Esophagus muscularis mucosa (tissue), 4 donors: Measurements from ENCODE around the gene GMFB. TPM values are rescaled to one million over a fixed set of nuclear protein-coding genes. Genes with fewer than 3 reads are reported as not detected.
A peak's percentile ranks its signal among the peaks of the same experiment; 100 is the strongest.
"Not testable (repeated sequence)": the region's sequence is repeated elsewhere in the genome, so short reads cannot be mapped to it uniquely, and the experiment has no call there.

Experiments used
- DNase-seq: peaks from one replicate; pipeline ENCODE4 v3.0.0-alpha.2; 2017; ENCODE audit errors: extremely low spot score
- H3K27ac ChIP-seq, 4 donors: fragments of 200-600 bp; sonication (generic); replicated peaks in 1 of 4; 1 replicate in 3 of 4; 2 replicates in 1 of 4; pipeline ENCODE4 v1.5.1; 2016 to 2019; ENCODE audit warnings: mild to moderate bottlenecking in 1 of 4
- H3K27me3 ChIP-seq, 4 donors: fragments of 200-600 bp; sonication (generic); one replicate each; pipeline versions ENCODE4 v1.5.1 to v1.6.0; 2016 to 2019
- H3K36me3 ChIP-seq, 4 donors: fragments of 200-600 bp; sonication (generic); one replicate each; pipeline ENCODE4 v1.5.1; 2016 to 2019
- H3K4me1 ChIP-seq, 4 donors: fragments of 200-600 bp; sonication (generic); one replicate each; pipeline ENCODE4 v1.5.1; 2016 to 2019
- H3K4me3 ChIP-seq, 4 donors: fragments of 200-600 bp; sonication (generic); 1 replicate in 2 of 4; 2 replicates in 2 of 4; pipeline ENCODE4 v1.5.1; 2016 to 2019; ENCODE audit warnings: mild to moderate bottlenecking in 4 of 4, moderate library complexity in 1 of 4
- H3K9me3 ChIP-seq, 4 donors: fragments of 200-600 bp; sonication (generic); 1 replicate in 3 of 4; 2 replicates in 1 of 4; pipeline ENCODE4 v1.5.1; 2016 to 2019
- EP300 ChIP-seq: sonication (generic); formaldehyde crosslinking; IDR thresholded peaks from one replicate; pipeline ENCODE4 v1.6.1; 2017; ENCODE audit warnings: antibody characterized with exemption
- POLR2A ChIP-seq: fragments of 450-650 bp; IDR thresholded peaks from one replicate; pipeline ENCODE4 v1.6.1; 2017; ENCODE audit warnings: antibody characterized with exemption, moderate library complexity, mild to moderate bottlenecking, low read depth
- POLR2AphosphoS5 ChIP-seq, 2 donors: sonication (generic); formaldehyde crosslinking; IDR thresholded peaks; one replicate each; pipeline ENCODE4 v1.6.1; 2017; ENCODE audit warnings: antibody characterized with exemption in 2 of 2
- WGBS: methylation state at CpG from one replicate; pipeline ENCODE4 v1.1.5; 2018; 5-methylcytosine and 5-hydroxymethylcytosine counted together
- intact Hi-C: fragments of 100-400 bp; cut with DNase I; formaldehyde crosslinking; loops from one replicate; pipeline ENCODE4 v1.15.1; 2023
- total RNA-seq, 4 donors: library from RNA; depleted of rRNA; stranded (reverse); fragments of >200 nt; gene quantifications; one replicate each; pipeline versions ENCODE4 v1.1.0 to v1.2.1, GENCODE V29; 2016
- TF ChIP-seq, protein P1 (sequence below), 3 experiments: fragments of 200-600 bp in 2 of 3; fragments of 450-650 bp in 1 of 3; sonication (generic) in 2 of 3; IDR thresholded peaks; one replicate each; pipeline ENCODE4 v1.5.1; 2017 to 2019; ENCODE audit warnings: antibody characterized with exemption in 3 of 3, mild to moderate bottlenecking in 2 of 3, moderate library complexity in 1 of 3

GMFB gene
- total RNA-seq, 4 donors from 2014 or later, result 21.4 to 49.4 (median 43.7) TPM

DNA sequence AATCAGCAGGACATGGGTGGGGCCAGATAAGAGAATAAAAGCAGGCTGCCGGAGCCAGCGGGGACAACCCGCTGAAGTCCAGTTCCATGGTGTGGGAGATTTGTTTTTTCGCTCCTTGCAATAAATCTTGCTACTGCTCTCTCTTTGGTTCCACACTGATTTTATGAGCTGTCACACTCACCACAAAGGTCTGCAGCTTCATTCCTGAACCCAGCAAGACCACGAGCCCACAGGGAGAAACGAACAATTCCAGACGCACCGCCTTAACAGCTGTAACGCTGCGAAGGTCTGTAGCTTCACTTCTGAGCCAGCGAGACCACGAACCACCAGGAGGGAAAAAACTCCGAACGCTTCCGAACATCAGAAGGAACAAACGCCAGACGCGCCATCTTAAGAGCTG, 44.8 kb downstream of the GMFB start:
- Histone ChIP-seq H3K9me3 (no peaks in the 10 kb centered on the region), H3K36me3 (no peaks in the 10 kb centered on the region), H3K4me3 (no peak overlapping the region), H3K4me1 (peaks cover 18 to 40% (median 36%) of the 10 kb centered on the region in 4 donors), H3K27ac (no peak overlapping the region), H3K27me3 (no peaks in the 10 kb centered on the region)
- 92% methylated on average over 18 of the region's 18 CpGs for WGBS
- TF ChIP-seq POLR2A, result no peak
- no peak for TF ChIP-seq POLR2AphosphoS5 (IDR thresholded peaks at IDR 0.05)
- TF ChIP-seq EP300, result no peak
- TF ChIP-seq, protein P1, sequence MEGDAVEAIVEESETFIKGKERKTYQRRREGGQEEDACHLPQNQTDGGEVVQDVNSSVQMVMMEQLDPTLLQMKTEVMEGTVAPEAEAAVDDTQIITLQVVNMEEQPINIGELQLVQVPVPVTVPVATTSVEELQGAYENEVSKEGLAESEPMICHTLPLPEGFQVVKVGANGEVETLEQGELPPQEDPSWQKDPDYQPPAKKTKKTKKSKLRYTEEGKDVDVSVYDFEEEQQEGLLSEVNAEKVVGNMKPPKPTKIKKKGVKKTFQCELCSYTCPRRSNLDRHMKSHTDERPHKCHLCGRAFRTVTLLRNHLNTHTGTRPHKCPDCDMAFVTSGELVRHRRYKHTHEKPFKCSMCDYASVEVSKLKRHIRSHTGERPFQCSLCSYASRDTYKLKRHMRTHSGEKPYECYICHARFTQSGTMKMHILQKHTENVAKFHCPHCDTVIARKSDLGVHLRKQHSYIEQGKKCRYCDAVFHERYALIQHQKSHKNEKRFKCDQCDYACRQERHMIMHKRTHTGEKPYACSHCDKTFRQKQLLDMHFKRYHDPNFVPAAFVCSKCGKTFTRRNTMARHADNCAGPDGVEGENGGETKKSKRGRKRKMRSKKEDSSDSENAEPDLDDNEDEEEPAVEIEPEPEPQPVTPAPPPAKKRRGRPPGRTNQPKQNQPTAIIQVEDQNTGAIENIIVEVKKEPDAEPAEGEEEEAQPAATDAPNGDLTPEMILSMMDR (IDR thresholded peaks at IDR 0.05), result no peak
- intact Hi-C loops, result loop anchor here (5.0 kb wide), 1 partner anchor 47 kb away; the partner anchor contains the start of gene CDKN3
- DNase-seq, result no peak

DNA sequence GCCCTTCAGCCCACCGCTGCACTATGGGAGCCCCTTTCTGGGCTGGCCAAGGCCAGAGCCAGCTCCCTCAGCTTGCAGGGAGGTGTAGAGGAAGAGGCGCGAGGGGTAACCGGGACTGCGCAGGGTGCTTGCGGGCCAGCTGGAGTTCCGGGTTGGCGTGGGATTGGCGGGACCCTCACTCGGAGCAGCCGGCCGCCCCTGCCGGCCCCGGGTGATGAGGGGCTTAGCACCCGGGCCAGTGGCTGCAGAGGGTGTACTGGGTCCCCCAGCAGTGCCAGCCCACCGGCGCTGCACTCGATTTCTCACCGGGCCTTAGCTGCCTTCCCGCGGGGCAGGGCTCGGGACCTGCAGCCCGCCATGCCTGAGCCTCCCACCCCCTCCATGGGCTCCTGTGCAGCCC, 45.8 kb downstream of the GMFB start:
- not testable (repeated sequence) for H3K27ac ChIP-seq, H3K4me3 ChIP-seq, H3K9me3 ChIP-seq, H3K36me3 ChIP-seq, DNase-seq, H3K27me3 ChIP-seq
- 92% methylated on average over 16 of the region's 23 CpGs for WGBS
- H3K4me1 ChIP-seq, result peaks cover 18 to 47% (median 41%) of the 10 kb centered on the region in 4 donors
- intact Hi-C loops, result loop anchor here (5.0 kb wide), 1 partner anchor 46 kb away; the partner anchor contains the start of gene CDKN3

DNA sequence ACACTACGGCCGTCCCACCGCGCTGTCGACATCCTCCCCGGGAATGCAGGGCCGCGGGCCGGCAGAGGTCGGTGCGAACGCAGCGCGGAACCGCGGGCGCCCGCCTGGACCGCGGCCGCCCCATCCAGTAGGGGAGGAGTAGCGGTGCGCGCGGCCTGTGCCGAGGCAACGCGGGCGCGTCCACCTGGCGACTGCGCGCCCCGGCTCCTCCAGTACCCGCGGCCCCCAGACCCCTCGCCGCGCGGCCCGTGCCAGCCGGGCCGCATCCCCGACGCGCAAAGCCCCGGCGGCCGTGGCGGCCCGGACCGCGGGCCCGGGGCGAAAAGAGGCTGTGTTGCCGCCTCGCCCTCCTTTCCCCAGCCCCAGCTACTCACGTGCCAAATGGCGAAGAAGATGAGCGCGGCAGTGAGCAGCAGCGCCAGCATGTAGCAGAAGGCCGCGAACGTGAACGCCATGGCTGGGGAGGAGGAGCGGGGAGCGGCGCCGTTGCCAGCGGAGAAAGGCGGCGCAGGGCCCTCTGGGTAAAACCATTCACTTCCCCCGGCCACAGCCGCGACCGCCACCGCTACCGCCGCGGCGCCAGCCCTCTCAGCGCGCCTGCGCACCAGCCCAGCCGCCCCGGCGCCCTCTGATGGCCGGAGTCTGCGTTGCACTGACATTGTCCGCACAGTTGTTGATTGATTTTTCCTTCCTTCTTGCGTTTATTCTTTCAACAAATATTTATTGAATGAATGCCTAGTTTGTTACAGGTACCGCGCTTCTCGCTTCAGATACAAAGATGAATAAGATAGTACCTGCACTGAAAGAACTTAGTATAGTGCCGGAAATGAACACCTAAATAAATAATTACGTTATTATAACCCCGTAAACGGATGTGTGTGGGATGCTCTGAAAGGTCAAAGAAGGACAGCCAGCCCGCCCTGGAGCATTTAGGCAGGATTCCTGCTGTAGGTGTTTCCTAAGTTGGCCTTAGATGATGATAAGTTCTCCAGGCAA, 47.6 kb downstream of the GMFB start, which contains the start of gene CNIH1:
Gene CNIH1, minus strand, starts transcription at position 502 of the 996 bp plus-strand sequence. Its CDS starts 47 bp downstream, at position 455.
- H3K36me3 ChIP-seq, result no peaks in the 10 kb centered on the region
- peaks cover 16 to 47% (median 36%) of the 10 kb centered on the region in 4 donors for H3K4me1 ChIP-seq
- H3K27me3 ChIP-seq, result no peaks in the 10 kb centered on the region
- H3K4me3 ChIP-seq, result peak within 1 kb of the TSS; percentile 73 to 89 (median 82)
- H3K27ac ChIP-seq, result peak within 1 kb of the TSS; percentile 89 to 97 (median 95)
- WGBS, result 1% methylated on average over 51 of the region's 100 CpGs
- intact Hi-C loops, result loop anchor here (2.0 to 5.0 kb wide), 2 partner anchors 44 to 48 kb away; partner anchors contain the start of genes CDKN3 and GMFB
- no peak for TF ChIP-seq POLR2A
- TF ChIP-seq, protein P1 (IDR thresholded peaks at IDR 0.05), result peak; percentile 97 to 98 (median 97)
- TF ChIP-seq POLR2AphosphoS5 (IDR thresholded peaks at IDR 0.05), result peak; percentile 68 to 90
- DNase-seq, result peak; percentile 97
- no peaks in the 10 kb centered on the region for H3K9me3 ChIP-seq

DNA sequence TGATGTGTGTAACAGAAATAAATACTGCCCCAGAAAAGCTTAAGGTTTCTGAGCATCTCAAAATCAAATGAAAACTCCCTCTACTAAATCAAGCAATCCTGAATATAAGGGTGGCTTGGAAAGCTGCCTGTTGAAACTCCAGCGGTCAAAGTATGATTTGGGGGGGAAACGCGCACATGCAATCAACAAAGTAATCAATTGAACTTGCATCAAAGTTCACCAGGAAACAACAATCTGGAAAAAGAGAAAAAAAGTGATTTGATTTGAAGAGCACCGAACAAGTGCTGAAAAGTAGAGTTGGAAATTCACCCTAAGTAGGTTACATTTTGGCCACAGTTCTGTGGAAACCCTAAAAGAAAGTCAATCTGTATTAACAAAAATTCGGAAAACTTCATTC, 48.3 kb downstream of the GMFB start:
- Histone ChIP-seq H3K36me3 (no peaks in the 10 kb centered on the region), H3K4me1 (peaks cover 19 to 46% (median 31%) of the 10 kb centered on the region in 4 donors), H3K27ac (peak overlapping the region; percentile 89 to 97 (median 95)), H3K9me3 (no peaks in the 10 kb centered on the region), H3K4me3 (peak overlapping the region; percentile 73 to 89 (median 82)), H3K27me3 (no peaks in the 10 kb centered on the region)
- intact Hi-C loops, result loop anchor here (2.0 to 5.0 kb wide), 2 partner anchors 43 to 48 kb away; partner anchors contain the start of genes CDKN3 and GMFB
- no peak for DNase-seq
- WGBS, result 2% methylated on average over 5 of the region's 5 CpGs
- TF ChIP-seq EP300 (no peak), POLR2A (no peak), POLR2AphosphoS5 (IDR thresholded peaks at IDR 0.05) (no peak)
- TF ChIP-seq, protein P1 (IDR thresholded peaks at IDR 0.05), result no peak

DNA sequence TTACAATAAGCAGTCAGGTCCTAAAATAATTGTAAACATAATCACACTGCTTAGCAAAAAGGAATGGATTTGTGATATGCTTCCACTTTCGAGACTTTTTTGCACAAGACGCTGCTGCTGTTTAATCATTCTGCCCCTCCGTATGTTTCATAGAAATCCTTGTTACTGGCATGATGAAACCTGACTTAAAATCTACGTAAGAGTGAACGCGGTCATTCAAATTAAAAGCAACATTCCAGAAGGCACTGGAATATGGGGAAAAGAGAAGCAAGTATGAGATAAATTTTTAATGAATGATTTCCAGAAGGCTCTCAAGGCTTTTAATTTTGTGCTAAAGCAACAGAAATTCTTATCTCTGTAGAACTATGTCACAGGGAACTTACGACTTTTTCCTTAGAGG, 48.7 kb downstream of the GMFB start:
- Histone ChIP-seq H3K36me3 (no peaks in the 10 kb centered on the region), H3K4me1 (peaks cover 20 to 47% (median 30%) of the 10 kb centered on the region in 4 donors), H3K27ac (peak overlapping the region; percentile 89 to 97 (median 95)), H3K9me3 (no peaks in the 10 kb centered on the region), H3K27me3 (no peaks in the 10 kb centered on the region), H3K4me3 (peak overlapping the region; percentile 73 to 89 (median 82))
- no peak for DNase-seq
- WGBS, result 62% methylated on average over 7 of the region's 7 CpGs
- no peak for TF ChIP-seq EP300
- no peak for TF ChIP-seq POLR2A
- TF ChIP-seq, protein P1 (IDR thresholded peaks at IDR 0.05), result no peak
- no peak for TF ChIP-seq POLR2AphosphoS5 (IDR thresholded peaks at IDR 0.05)
- intact Hi-C loops, result loop anchor here (2.0 to 5.0 kb wide), 2 partner anchors 43 to 49 kb away; partner anchors contain the start of genes CDKN3 and GMFB
